Transverse colon (tissue), 4 donors: ENCODE data around the gene NFAM1.

Source experiments
- CTCF ChIP-seq, 5 experiments: fragments of 200-600 bp in 3 of 5; fragments of 450-650 bp in 2 of 5; sonication (generic) in 3 of 5; IDR thresholded peaks; 1 replicate in 2 of 5; 2 replicates in 3 of 5; pipeline ENCODE4 v1.5.1; 2016 to 2017; ENCODE audit warnings: antibody characterized with exemption in 5 of 5, inconsistent platforms in 3 of 5, mild to moderate bottlenecking in 2 of 5, moderate library complexity in 1 of 5
- EP300 ChIP-seq: sonication (generic); formaldehyde crosslinking; IDR thresholded peaks from one replicate; pipeline ENCODE4 v1.6.1; 2017; ENCODE audit warnings: antibody characterized with exemption, low read depth
- POLR2A ChIP-seq: fragments of 450-650 bp; IDR thresholded peaks from one replicate; pipeline ENCODE4 v1.6.1; 2016; ENCODE audit warnings: antibody characterized with exemption, mild to moderate bottlenecking, moderate library complexity
- POLR2AphosphoS5 ChIP-seq, 3 donors: sonication (generic); formaldehyde crosslinking; IDR thresholded peaks; one replicate each; pipeline ENCODE4 v1.6.1; 2016; ENCODE audit warnings: antibody characterized with exemption in 3 of 3

- TF ChIP-seq CTCF (IDR thresholded peaks at IDR 0.05) (no peak), POLR2AphosphoS5 (IDR thresholded peaks at IDR 0.05) (no peak), POLR2A (no peak), EP300 (no peak)
Measured at GRCh38 chr22:42414565-42415303, 17.5 kb downstream of the NFAM1 start.
